Stimulated activated CD4-positive, alpha-beta T cell treated with anti-CD3 and anti-CD28 coated beads, TNF-alpha, amount 100 ng/mL, for 4 hours (primary cell): ENCODE results near the gene MAPKAPK3.

Experiments
- DNase-seq, 3 experiments: peaks; one replicate each; pipeline ENCODE4 v3.0.0-alpha.2; 2020; ENCODE audit warnings: low read depth in 3 of 3

The MAPKAPK3 gene

GRCh38 chr3:50626401-50626800 lies 9.4 kb downstream of the MAPKAPK3 start:
- no peak for DNase-seq

GRCh38 chr3:50627407-50628051 lies 10.6 kb downstream of the MAPKAPK3 start:
- no peak for DNase-seq

GRCh38 chr3:50628601-50629000 lies 11.7 kb downstream of the MAPKAPK3 start:
- no peak for DNase-seq

- no peak for DNase-seq
Measured at GRCh38 chr3:50630394-50630793, 13.4 kb downstream of the MAPKAPK3 start.

- DNase-seq = no peak
Measured at GRCh38 chr3:50630877-50631276, 13.9 kb downstream of the MAPKAPK3 start.

GRCh38 chr3:50632450-50632849 lies 15.5 kb downstream of the MAPKAPK3 start:
- no peak for DNase-seq

GRCh38 chr3:50633230-50633790 lies 16.4 kb downstream of the MAPKAPK3 start:
- DNase-seq = no peak

GRCh38 chr3:50635066-50635465 lies 18.1 kb downstream of the MAPKAPK3 start:
- no peak for DNase-seq

GRCh38 chr3:50637011-50637410 lies 20.1 kb downstream of the MAPKAPK3 start:
- no peak for DNase-seq

- DNase-seq = no peak
Measured at GRCh38 chr3:50637945-50638344, 21.0 kb downstream of the MAPKAPK3 start.

GRCh38 chr3:50639055-50639494 lies 22.1 kb downstream of the MAPKAPK3 start:
- DNase-seq = no peak

- DNase-seq = no peak
Measured at GRCh38 chr3:50642382-50642781, 25.4 kb downstream of the MAPKAPK3 start.

- DNase-seq = no peak
Measured at GRCh38 chr3:50644561-50644960, 27.6 kb downstream of the MAPKAPK3 start.

GRCh38 chr3:50645378-50645777 lies 28.4 kb downstream of the MAPKAPK3 start:
- DNase-seq = no peak

GRCh38 chr3:50648313-50648712 lies 31.4 kb downstream of the MAPKAPK3 start:
- DNase-seq = no peak

- no peak for DNase-seq
Measured at GRCh38 chr3:50648944-50649343, 32.0 kb downstream of the MAPKAPK3 start.

- no peak for DNase-seq
Measured at GRCh38 chr3:50649451-50649931, 32.5 kb downstream of the MAPKAPK3 start.

GRCh38 chr3:50650018-50650417 lies 33.1 kb downstream of the MAPKAPK3 start:
- no peak for DNase-seq

- no peak for DNase-seq
Measured at GRCh38 chr3:50651445-50651844, 34.5 kb downstream of the MAPKAPK3 start.

GRCh38 chr3:50651920-50652529 lies 35.1 kb downstream of the MAPKAPK3 start:
- no peak for DNase-seq

- peak; percentile 26 to 35 (median 29) for DNase-seq
Measured at GRCh38 chr3:50652709-50653108, 35.8 kb downstream of the MAPKAPK3 start.

- no peak for DNase-seq
Measured at GRCh38 chr3:50653937-50654595, 37.1 kb downstream of the MAPKAPK3 start.
